CD4-positive, alpha-beta T cell treated with Interleukin-10 for 1 hour (primary cell): ENCODE data around the gene ZNF45.
A peak's percentile ranks its signal among the peaks of the same experiment; 100 is the strongest.
"Not testable (repeated sequence)": the region's sequence is repeated elsewhere in the genome, so short reads cannot be mapped to it uniquely, and the experiment has no call there.

ENCODE experiments used
- DNase-seq: peaks from one replicate; pipeline ENCODE4 v3.0.0-alpha.2; 2020

ZNF45 gene

GRCh38 chr19:43910884-43911283 is 24.2 kb downstream of the ZNF45 start:
- DNase-seq: no peak

GRCh38 chr19:43908659-43909058 is 26.4 kb downstream of the ZNF45 start:
- no peak for DNase-seq

GRCh38 chr19:43906774-43907173 is 28.3 kb downstream of the ZNF45 start:
- no peak for DNase-seq

GRCh38 chr19:43905897-43906296 is 29.2 kb downstream of the ZNF45 start:
- no peak for DNase-seq

- DNase-seq: no peak
Observed at GRCh38 chr19:43902399-43902798, 32.7 kb downstream of the ZNF45 start.

- peak; percentile 75 for DNase-seq
Observed at GRCh38 chr19:43901395-43902390, 33.4 kb downstream of the ZNF45 start.

GRCh38 chr19:43895727-43896308 is 39.3 kb downstream of the ZNF45 start:
- DNase-seq: no peak

- DNase-seq: no peak
Observed at GRCh38 chr19:43883864-43884263, 51.2 kb downstream of the ZNF45 start, which contains the start of gene ZNF404. Gene ZNF404 (minus strand): TSS chr19:43883964.

- DNase-seq: no peak
Observed at GRCh38 chr19:43880483-43880882, 54.6 kb downstream of the ZNF45 start.

- DNase-seq: no peak
Observed at GRCh38 chr19:43872547-43873336, 62.3 kb downstream of the ZNF45 start.

- DNase-seq: not testable (repeated sequence)
Observed at GRCh38 chr19:43866923-43867322, 68.2 kb downstream of the ZNF45 start.
